Lower leg skin (tissue), 4 donors: ENCODE measurements around the gene SYDE2. TPM values are rescaled to one million over a fixed set of nuclear protein-coding genes. Genes with fewer than 3 reads are reported as not detected.

Experiments used
- DNase-seq, 2 donors: peaks; one replicate each; pipeline ENCODE4 v3.0.0-alpha.2; 2019; ENCODE audit warnings: low spot score in 2 of 2
- H3K4me3 ChIP-seq: fragments of 200-600 bp; sonication (generic); 2 replicates; pipeline ENCODE4 v1.5.1; 2017; ENCODE audit warnings: mild to moderate bottlenecking, low read depth; ENCODE audit not compliant: poor library complexity, severe bottlenecking
- POLR2A ChIP-seq, 2 donors: fragments of 450-650 bp; IDR thresholded peaks; one replicate each; pipeline ENCODE4 v1.6.1; 2016 to 2017; ENCODE audit warnings: antibody characterized with exemption in 2 of 2, mild to moderate bottlenecking in 1 of 2, moderate library complexity in 1 of 2
- WGBS, 2 donors: methylation state at CpG; one replicate each; pipeline ENCODE4 v1.1.5; 2018; 5-methylcytosine and 5-hydroxymethylcytosine counted together
- intact Hi-C: fragments of 100-400 bp; cut with DNase I; formaldehyde crosslinking; loops from one replicate; pipeline ENCODE4 v1.15.0; 2023; ENCODE audit warnings: low total_unique reads
- total RNA-seq, 4 donors: library from RNA; depleted of rRNA; stranded (reverse); fragments of >200 nt; gene quantifications; one replicate each; pipeline ENCODE4 v1.1.0, GENCODE V29; 2016
- TF ChIP-seq, protein P1 (sequence below), 3 donors: fragments of 450-650 bp; IDR thresholded peaks; one replicate each; pipeline ENCODE4 v1.5.1; 2016; ENCODE audit warnings: antibody characterized with exemption in 3 of 3, mild to moderate bottlenecking in 3 of 3, moderate library complexity in 2 of 3

The SYDE2 gene
- total RNA-seq, 4 donors from 2014 or later = 8.6 to 12.5 (median 10.4) TPM

- no peak overlapping the region for H3K4me3 ChIP-seq
- no peak for DNase-seq
- intact Hi-C loops = no loop called here
- TF ChIP-seq, protein P1, sequence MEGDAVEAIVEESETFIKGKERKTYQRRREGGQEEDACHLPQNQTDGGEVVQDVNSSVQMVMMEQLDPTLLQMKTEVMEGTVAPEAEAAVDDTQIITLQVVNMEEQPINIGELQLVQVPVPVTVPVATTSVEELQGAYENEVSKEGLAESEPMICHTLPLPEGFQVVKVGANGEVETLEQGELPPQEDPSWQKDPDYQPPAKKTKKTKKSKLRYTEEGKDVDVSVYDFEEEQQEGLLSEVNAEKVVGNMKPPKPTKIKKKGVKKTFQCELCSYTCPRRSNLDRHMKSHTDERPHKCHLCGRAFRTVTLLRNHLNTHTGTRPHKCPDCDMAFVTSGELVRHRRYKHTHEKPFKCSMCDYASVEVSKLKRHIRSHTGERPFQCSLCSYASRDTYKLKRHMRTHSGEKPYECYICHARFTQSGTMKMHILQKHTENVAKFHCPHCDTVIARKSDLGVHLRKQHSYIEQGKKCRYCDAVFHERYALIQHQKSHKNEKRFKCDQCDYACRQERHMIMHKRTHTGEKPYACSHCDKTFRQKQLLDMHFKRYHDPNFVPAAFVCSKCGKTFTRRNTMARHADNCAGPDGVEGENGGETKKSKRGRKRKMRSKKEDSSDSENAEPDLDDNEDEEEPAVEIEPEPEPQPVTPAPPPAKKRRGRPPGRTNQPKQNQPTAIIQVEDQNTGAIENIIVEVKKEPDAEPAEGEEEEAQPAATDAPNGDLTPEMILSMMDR (IDR thresholded peaks at IDR 0.05) = no peak
- no peak for TF ChIP-seq POLR2A (IDR thresholded peaks at IDR 0.05)
- 86 to 92% methylated on average over 1 of the region's 1 CpG for WGBS, 2 donors
Observed at GRCh38 chr1:85184245-85184644, 16.6 kb downstream of the SYDE2 start.

DNA sequence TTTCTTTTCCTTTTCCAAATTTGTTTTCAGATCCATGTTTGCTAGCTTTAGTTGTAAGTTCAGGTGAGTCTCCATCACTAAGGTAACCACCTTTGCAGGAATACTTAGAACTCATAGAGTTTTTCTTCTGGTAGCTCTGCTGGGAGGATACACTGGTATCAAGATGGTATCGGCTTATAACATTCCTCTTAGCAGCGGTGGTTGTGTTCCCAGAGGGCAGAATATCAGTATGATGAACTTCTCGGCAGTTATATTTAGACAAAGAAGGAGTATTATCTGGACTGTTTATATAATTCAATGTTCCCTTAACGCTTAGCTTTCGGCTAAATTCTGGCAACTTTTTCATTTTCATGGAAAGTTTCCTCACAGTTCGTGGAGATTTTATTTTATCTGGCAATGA is 18.1 kb downstream of the SYDE2 start:
- TF ChIP-seq, protein P1 (IDR thresholded peaks at IDR 0.05) = no peak
- no peak for TF ChIP-seq POLR2A (IDR thresholded peaks at IDR 0.05)

GRCh38 chr1:85180869-85181268 is 19.9 kb downstream of the SYDE2 start:
- intact Hi-C loops = no loop called here
- TF ChIP-seq, protein P1 (IDR thresholded peaks at IDR 0.05) = no peak
- TF ChIP-seq POLR2A (IDR thresholded peaks at IDR 0.05) = no peak
- DNase-seq = no peak
- 96 to 97% methylated on average over 2 of the region's 2 CpGs for WGBS, 2 donors
- no peak overlapping the region for H3K4me3 ChIP-seq

More for the DNA sequence above, 18.1 kb downstream of the SYDE2 start:
- no peak overlapping the region for H3K4me3 ChIP-seq
- WGBS, 2 donors = 70 to 83% methylated on average over 6 of the region's 6 CpGs
- no peak for DNase-seq
- intact Hi-C loops = no loop called here

DNA sequence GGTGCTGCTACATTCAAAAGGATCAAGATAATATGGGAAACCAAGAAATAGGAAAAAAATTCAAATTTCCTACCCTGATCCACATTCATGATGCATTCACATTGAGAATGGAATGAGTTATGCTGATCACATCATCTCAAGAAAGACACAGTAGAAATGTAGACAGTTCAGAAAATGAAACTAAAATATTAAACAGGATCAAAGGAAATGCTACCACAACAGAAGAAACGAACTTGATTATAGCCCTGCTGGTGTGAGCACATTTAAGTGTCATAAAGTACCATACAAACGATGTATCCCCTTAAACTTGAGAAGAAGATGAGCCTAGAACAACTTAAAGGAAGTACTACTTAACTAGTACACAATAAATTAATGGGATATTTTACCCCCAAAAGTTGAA is 21.3 kb downstream of the SYDE2 start:
- no peak overlapping the region for H3K4me3 ChIP-seq
- no peak for TF ChIP-seq POLR2A (IDR thresholded peaks at IDR 0.05)
- TF ChIP-seq, protein P1 (IDR thresholded peaks at IDR 0.05) = no peak
- DNase-seq = no peak
- intact Hi-C loops = no loop called here
- WGBS, 2 donors = 43 to 54% methylated on average over 2 of the region's 2 CpGs

GRCh38 chr1:85178396-85178795 is 22.4 kb downstream of the SYDE2 start:
- WGBS, 2 donors = 92 to 97% methylated on average over 2 of the region's 2 CpGs
- no peak overlapping the region for H3K4me3 ChIP-seq
- TF ChIP-seq POLR2A (IDR thresholded peaks at IDR 0.05) = no peak
- TF ChIP-seq, protein P1 (IDR thresholded peaks at IDR 0.05) = no peak
- intact Hi-C loops = no loop called here
- DNase-seq = no peak

- TF ChIP-seq, protein P1 (IDR thresholded peaks at IDR 0.05) = no peak
- TF ChIP-seq POLR2A (IDR thresholded peaks at IDR 0.05) = no peak
- no peak overlapping the region for H3K4me3 ChIP-seq
- DNase-seq = no peak
- 96 to 97% methylated on average over 1 of the region's 1 CpG for WGBS, 2 donors
- intact Hi-C loops = no loop called here
Observed at GRCh38 chr1:85174503-85174902, 26.3 kb downstream of the SYDE2 start.
